NOMO-1 treated with DMSO at 0.1 percent for 48 hours (cell line): Measurements from ENCODE around the gene TMUB1.

Experiments
- DNase-seq: peaks from one replicate; lab custom pipeline; 2025; ENCODE audit not compliant: unreplicated experiment; lab: John Stamatoyannopoulos, UW

The TMUB1 gene

GRCh38 chr7:151121380-151122170 is 38.3 kb upstream of the TMUB1 start:
- no peak for DNase-seq

DNA sequence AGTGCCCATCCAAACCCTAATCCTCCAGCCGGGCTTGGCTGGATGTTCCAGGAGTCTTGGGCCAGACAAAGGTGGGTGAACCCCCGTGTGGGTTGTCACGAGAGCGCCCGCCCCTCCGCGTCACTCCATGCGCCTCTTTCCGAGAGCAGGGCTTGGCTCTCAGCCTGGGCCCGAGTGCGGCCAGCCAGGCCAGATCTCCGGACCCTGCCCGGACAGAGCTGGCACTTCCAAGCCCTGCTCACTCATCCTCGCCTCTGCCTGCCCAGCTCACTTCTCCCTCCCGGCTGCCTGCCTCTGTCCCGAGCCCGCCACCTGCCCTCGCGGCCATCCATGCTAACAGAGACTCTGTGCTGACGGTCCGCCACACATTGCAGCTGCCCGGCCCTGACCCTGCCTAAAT is 37.6 kb upstream of the TMUB1 start:
- no peak for DNase-seq

DNA sequence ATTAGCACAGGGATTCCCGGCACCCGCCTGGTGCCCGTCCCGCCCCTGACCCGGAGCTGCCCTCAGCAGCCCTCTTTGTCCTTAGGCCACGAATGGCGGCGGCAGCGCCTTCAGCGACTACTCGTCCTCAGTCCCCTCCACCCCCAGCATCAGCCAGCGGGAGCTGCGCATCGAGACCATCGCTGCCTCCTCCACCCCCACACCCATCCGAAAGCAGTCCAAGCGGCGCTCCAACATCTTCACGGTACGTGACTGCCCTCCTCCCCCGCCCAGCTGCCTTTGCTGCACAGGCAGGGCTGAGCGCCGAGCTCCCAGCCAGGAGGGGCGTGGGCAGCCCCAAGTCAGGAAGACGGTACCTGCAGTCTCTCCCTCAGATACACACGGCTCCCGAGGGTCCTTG is 36.6 kb upstream of the TMUB1 start:
- no peak for DNase-seq

DNA sequence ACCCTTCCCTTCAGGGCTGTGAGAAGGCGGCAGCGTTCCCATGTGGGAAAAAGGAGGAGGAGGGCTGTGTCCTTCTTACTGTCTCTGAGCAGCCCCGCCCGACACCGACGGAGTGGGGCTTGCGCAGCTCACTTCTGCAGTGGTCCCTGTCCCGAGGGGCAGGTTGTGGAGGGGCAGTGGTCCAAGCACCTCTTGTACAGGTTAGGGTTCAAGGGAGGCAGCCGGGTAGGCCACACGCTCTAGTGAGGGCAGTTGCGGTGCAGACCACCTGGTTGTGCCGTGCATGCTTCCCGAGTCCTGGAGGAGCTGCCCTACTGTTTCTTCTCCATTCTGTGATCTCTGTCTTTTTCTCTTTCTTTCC is 35.7 kb upstream of the TMUB1 start:
- no peak for DNase-seq

DNA sequence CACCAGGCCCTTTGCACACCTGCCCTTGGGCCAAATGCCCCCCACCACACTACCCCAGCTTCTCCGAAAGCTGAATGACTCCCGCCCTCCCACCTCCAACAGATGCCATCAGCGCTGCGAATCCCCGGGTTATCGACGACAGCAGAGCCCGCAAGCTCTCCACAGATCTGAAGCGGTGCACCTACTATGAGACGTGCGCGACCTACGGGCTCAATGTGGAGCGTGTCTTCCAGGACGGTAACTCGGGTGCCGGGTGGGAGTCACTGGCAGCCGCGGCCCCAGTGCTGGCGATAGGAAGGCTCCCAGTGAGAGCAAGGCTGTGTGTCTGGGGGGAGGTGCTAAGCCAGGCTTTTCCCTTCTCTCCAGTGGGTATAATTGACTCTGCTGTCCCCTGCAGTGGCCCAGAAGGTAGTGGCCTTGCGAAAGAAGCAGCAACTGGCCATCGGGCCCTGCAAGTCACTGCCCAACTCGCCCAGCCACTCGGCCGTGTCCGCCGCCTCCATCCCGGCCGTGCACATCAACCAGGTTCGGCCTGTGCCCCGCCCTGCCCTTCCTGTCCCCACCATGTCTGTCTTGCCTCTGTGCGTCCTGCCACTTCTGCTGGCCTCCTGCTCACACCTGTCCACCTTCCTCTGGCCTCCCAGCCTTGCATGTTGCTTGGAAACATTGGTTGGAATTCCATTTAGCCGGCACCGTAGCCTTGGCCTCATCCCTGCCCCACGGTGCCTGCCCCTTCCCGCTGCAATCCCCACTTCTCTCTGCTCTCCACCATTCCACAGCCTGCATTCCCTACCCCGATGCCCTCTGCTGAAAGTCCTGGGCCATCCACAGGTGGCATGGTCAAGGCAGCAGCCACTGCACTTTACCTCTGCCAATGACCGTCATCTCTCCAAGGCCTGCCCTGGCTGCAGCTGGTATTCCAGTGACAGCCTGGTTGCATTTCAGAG is 35.1 kb upstream of the TMUB1 start:
- DNase-seq, result no peak

DNA sequence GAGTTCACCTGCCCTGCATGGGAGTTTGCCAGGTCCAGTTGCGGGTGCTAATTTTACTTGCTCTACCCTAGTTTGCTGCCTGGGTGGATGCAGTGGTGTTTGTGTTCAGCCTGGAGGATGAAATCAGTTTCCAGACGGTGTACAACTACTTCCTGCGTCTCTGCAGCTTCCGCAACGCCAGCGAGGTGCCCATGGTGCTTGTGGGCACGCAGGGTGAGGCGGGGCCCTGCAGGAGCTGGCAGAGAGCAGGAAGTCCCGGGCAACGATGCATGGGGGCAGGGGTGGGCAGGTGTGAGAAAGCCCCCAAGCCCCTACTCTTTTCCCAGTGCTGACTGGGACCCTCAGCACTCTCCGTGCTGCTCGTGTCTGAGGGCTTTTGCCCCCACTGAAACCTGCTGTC is 34.3 kb upstream of the TMUB1 start:
- DNase-seq, result no peak

- no peak for DNase-seq
These were observed 33.5 kb upstream of the TMUB1 start for GRCh38 chr7:151116603-151117440.

DNA sequence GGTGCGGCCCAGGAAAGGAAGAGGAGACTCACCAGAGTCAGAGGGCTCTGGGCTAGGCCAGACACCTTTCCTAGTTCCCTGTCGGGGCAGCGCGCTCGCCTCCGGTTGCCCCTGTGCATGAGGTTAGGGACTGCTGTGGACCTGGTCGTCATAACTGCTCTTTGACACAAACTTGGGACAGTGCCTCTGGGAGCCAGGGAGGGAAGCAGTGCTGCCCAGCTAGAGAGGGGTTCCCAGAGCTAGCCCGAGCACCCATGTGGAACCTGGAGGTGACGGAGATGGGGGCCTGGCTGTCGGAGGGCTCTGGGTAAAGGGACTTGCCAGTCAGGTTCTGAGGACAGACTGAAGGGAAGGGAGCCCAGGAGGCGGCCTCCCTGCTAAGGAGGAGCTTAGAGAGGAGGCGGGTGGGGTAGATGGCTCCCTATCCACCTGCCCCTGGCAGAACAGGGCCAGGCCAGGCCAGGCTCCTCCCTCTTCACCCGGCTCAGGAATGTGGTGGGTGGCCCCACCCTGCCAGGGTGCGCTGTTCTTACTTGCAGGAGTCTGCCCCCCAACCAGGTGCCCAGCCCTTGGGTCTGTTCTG is 32.6 kb upstream of the TMUB1 start:
- no peak for DNase-seq

GRCh38 chr7:151115121-151115835 is 32.0 kb upstream of the TMUB1 start:
- no peak for DNase-seq

- no peak for DNase-seq
These were observed 31.1 kb upstream of the TMUB1 start for GRCh38 chr7:151114151-151115090.

DNA sequence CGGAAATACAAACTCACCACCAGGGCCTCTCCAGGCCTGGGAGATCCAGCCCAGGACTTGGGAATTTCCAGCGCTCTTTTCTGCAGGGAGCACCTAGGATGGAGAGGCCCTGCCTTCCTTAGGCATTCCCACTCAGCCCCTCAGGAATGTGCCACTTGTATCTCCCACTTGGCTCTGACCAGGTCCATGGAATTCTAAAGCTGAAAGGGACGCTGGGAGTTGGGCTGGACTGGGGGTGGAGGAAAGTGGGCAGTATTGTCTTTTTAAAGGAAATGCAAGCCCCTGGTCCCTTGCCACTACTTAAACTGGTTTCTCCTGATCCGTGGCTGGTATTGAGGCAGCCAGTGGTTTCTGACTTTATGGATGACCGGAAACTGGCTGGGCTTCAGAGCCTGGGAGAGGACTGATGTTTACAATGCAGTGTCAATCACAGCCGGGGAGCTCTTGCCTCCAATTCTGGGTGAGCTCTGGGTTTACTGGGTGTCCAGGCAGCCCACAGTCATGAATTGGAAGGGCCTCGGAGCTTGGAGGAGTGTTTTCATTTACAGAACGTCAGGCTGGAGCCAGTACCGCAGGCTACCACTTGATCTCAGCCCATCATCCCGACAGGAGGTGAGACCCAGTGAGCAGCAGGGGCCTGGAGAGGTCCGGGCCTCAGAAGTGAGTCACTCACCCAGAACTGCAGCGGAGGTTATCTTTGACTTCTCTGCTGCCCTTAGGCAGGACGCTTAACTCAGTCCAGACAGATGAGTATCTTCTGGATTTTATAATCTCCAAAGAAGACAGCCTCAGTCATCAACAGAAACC is 30.3 kb upstream of the TMUB1 start:
- DNase-seq, result no peak

DNA sequence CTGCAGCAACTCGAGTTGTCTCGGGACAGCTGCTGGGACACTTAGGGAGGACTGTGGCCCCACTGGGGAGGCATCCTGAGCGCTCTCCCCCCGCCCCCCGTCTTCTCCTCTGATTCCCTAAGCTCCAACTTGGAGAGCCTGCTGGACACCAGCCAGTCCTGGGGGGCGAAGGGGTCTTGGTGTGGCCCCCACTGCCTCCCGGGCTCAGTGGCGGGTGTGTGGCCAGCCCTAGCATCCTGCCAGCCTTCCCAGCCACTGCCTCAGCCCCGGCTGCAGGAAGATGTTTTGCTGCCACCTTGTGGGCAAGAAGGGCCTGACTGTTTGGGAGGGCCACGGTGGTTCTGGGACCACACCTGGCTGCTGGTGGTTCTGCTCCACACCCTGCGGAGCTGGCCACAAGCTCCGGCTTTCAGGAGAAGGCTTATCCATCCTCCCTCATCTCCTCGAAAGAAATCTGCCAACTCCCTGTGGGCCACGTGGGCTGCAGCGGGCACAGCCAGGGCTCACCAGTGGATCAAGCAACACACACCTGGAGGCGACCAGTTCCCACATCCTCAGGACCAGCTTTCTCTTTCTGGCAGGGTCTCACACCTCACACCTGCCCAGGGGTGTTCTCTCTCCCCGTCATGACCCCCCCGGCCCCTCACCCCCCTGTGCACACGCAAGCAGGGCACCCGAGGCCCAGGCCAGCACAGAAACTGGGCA is 27.8 kb upstream of the TMUB1 start:
- no peak for DNase-seq

DNA sequence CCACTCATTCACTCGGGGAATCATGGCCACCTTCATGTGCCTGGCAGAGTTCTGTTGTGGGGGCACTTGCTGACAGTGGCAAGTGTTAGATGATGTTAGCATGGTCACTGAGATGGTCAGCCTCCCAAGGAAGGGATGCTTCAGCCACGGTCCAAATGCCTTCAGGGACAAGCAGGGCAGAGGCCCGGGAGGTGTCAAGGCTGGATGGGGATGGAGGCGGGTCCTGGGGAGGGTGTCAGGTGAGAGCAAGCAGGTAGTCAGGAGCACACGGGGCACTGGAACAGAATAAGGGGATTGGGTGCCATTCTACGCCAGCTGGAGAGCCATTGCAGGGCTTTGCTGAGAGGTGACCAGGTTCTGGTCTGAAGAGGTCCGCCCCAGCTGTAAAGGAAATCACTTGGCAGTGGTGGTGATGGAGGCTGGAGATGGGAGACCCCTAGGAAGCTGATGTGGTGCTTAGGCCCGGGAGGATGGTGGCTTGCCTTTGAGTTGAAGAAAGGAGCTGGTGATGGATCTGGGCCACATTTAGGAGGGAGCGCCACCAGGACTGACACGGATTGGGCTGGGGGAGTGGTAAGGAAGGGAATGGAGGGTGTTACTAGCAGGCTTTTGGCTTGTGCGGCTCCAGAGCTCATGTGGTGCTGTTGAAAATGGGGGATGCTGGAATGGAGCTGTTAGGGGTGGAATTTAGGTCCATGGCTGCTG is 27.1 kb upstream of the TMUB1 start:
- DNase-seq, result no peak

GRCh38 chr7:151109094-151110048 is 26.1 kb upstream of the TMUB1 start:
- DNase-seq, result no peak

- no peak for DNase-seq
These were observed 24.6 kb upstream of the TMUB1 start for GRCh38 chr7:151107882-151108281.
